CD8-positive, alpha-beta memory T cell (primary cell): ENCODE data around the gene ST6GALNAC1. TPM values are rescaled to one million over a fixed set of nuclear protein-coding genes. Genes with fewer than 3 reads are reported as not detected.

Experiments
- polyA plus RNA-seq: library from polyadenylated mRNA; unstranded; fragments of 300-500 nt; fragmentation: Illumina TruSeq; gene quantifications from one replicate; pipeline ENCODE4 v1.2.3, GENCODE V29; 2021
- total RNA-seq, 2 experiments: library from RNA; stranded (reverse); gene quantifications; one replicate each; pipeline ENCODE4 v1.2.3, GENCODE V29; 2021

The ST6GALNAC1 gene
- total and polyA plus RNA-seq, 3 experiments from 2014 or later, result 0.28 to 0.46 TPM; not detected in 1

Other genes starting within 250 kb of the ST6GALNAC1 start
- gene UBE2O, start 190.6 kb downstream of the ST6GALNAC1 start, total RNA-seq, result 10 to 100 TPM; 33.6 to 35.0 TPM
- 14.9 TPM for gene UBE2O, start 190.6 kb downstream of the ST6GALNAC1 start, polyA plus RNA-seq
- not detected for gene AANAT, start 176.2 kb downstream of the ST6GALNAC1 start, total RNA-seq
- not detected for gene AANAT, start 176.2 kb downstream of the ST6GALNAC1 start, polyA plus RNA-seq
- gene RHBDF2, start 142.3 kb downstream of the ST6GALNAC1 start, total RNA-seq, result 10 to 100 TPM; 38.2 to 42.5 TPM
- gene RHBDF2, start 142.3 kb downstream of the ST6GALNAC1 start, polyA plus RNA-seq, result 38.4 TPM
- gene CYGB, start 106.0 kb downstream of the ST6GALNAC1 start, total RNA-seq, result not detected
- gene CYGB, start 106.0 kb downstream of the ST6GALNAC1 start, polyA plus RNA-seq, result 0.23 TPM
- under 1 TPM; 0.38 to 0.53 TPM for gene PRCD, start 103.7 kb downstream of the ST6GALNAC1 start, total RNA-seq
- 1.2 TPM for gene PRCD, start 103.7 kb downstream of the ST6GALNAC1 start, polyA plus RNA-seq
- 1 to 10 TPM in 1 of 2 experiments, under 1 TPM in 1; 0.83 to 1.0 TPM for gene ST6GALNAC2, start 57.9 kb downstream of the ST6GALNAC1 start, total RNA-seq
- 2.9 TPM for gene ST6GALNAC2, start 57.9 kb downstream of the ST6GALNAC1 start, polyA plus RNA-seq
- 10 to 100 TPM; 27.1 to 29.1 TPM for gene MXRA7, start 67.2 kb upstream of the ST6GALNAC1 start, total RNA-seq
- gene MXRA7, start 67.2 kb upstream of the ST6GALNAC1 start, polyA plus RNA-seq, result 30.6 TPM
- 10 to 100 TPM; 62.7 to 66.8 TPM for gene JMJD6, start 82.8 kb upstream of the ST6GALNAC1 start, total RNA-seq
- 37.1 TPM for gene JMJD6, start 82.8 kb upstream of the ST6GALNAC1 start, polyA plus RNA-seq
- gene METTL23, start 83.1 kb upstream of the ST6GALNAC1 start, total RNA-seq, result 10 to 100 TPM; 43.6 to 44.6 TPM
- gene METTL23, start 83.1 kb upstream of the ST6GALNAC1 start, polyA plus RNA-seq, result 152 TPM
- gene SRSF2, start 93.6 kb upstream of the ST6GALNAC1 start, total RNA-seq, result 100 to 1,000 TPM; 626 to 630 TPM
- 111 TPM for gene SRSF2, start 93.6 kb upstream of the ST6GALNAC1 start, polyA plus RNA-seq
- 10 to 100 TPM; 22.3 to 22.9 TPM for gene MFSD11, start 94.4 kb upstream of the ST6GALNAC1 start, total RNA-seq
- gene MFSD11, start 94.4 kb upstream of the ST6GALNAC1 start, polyA plus RNA-seq, result 28.4 TPM
- under 1 TPM; 0.40 to 0.46 TPM for gene MGAT5B, start 224.6 kb upstream of the ST6GALNAC1 start, total RNA-seq
- 0.17 TPM for gene MGAT5B, start 224.6 kb upstream of the ST6GALNAC1 start, polyA plus RNA-seq